NCI-H510A (cell line): ENCODE measurements around the gene GPC2.
"Not testable (repeated sequence)": the region's sequence is repeated elsewhere in the genome, so short reads cannot be mapped to it uniquely, and the experiment has no call there.

Experiments
- DNase-seq: peaks from one replicate; lab custom pipeline; 2025; lab: John Stamatoyannopoulos, UW

Gene GPC2

DNA sequence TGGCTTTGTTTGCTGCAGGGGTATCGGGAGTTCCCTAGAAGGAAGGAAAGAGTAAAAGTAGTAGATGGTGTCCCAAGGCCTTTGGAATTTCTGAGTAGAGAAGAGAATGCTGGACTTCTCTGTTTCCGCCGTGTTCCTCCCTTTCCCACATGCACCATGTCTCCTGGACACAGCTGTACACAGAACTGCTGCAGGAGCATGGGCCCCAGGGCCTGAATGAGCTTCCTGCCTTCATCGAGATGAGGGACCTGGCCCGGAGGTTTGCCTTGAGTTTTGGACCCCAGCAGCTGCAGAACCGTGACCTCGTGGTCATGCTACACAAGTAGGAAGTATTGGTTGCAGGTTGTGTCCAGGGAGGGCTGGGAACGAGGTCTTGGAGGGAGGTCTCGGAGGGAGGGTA is 27.3 kb upstream of the GPC2 start:
- DNase-seq: no peak

GRCh38 chr7:100200693-100201092 is 23.5 kb upstream of the GPC2 start:
- no peak for DNase-seq

- DNase-seq: no peak
Observed at GRCh38 chr7:100198266-100198665, 21.1 kb upstream of the GPC2 start.

- not testable (repeated sequence) for DNase-seq
Observed at GRCh38 chr7:100195901-100196322, 18.7 kb upstream of the GPC2 start.

GRCh38 chr7:100195222-100195621 is 18.0 kb upstream of the GPC2 start:
- DNase-seq: no peak

GRCh38 chr7:100192969-100193368 is 15.8 kb upstream of the GPC2 start:
- DNase-seq: no peak

- DNase-seq: not testable (repeated sequence)
Observed at GRCh38 chr7:100192281-100192862, 15.2 kb upstream of the GPC2 start.

GRCh38 chr7:100191775-100192174 is 14.6 kb upstream of the GPC2 start:
- no peak for DNase-seq

DNA sequence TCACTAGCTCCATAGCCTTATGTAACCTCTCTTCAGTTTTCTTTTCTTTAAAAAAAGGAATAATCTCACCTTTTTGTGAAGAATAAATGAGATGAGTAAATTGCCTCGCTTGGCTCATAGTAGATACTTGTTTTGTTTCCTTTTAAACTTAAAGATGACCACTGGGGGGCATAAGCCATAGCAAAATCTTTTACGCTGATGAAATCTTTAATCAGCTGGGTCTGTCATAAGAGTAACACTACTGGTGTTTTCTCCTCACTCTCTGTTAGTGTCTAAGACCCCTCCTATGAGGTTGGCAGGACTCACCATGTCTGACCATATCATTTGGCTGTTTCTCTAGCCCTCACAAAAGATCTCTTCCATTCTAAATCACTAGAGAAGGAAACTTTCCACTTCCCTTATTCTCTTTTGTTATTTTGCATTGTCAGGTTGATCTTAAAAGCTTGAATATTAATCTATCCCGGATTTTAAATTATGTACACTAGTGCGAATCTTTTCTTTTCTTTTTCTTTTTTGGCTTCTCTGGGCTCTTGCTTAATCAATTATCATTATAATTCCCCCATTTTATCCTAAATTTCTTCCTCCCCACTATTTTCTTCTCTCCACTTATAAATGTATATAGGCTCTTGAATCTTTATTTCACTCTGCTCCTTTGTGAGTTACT is 13.0 kb upstream of the GPC2 start:
- no peak for DNase-seq

- no peak for DNase-seq
Observed at GRCh38 chr7:100189061-100189460, 11.9 kb upstream of the GPC2 start.

DNA sequence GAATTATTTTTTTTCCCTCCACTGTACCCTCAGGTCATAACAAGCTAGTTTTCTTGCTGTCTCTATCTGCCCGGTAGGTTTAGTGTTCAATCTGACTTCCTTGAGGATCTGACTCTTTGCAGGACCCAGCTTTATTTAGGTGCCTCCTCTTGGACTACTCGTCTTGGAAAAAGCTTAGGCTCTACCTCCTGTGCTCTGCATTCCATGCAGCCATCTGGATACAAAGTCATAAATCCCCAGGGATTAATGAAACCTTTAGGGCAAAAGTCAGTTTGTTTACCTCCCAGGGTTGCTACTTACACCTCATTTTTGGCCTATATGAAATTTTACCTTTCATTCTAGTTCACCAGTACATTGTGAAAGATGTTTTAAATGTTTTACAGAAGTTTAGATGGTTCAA is 8.5 kb upstream of the GPC2 start:
- no peak for DNase-seq

DNA sequence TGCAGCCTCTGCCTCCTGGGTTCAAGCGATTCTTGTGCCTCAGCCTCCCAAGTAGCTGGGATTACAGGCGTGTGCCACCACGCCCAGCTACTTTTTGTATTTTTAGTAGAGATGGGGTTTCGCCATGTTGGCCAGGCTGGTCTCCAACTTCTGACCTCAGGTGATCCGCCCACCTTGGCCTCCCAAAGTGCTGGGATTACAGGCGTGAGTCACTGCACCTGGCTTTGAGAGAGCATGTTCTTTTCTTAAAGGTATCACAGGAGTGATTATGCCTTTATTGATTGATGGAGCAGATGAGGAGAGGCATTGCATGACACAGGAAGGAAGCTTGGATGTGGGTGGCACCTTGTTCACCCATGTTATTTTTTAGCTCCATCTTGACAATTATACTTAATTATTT is 5.9 kb upstream of the GPC2 start:
- DNase-seq: not testable (repeated sequence)

DNA sequence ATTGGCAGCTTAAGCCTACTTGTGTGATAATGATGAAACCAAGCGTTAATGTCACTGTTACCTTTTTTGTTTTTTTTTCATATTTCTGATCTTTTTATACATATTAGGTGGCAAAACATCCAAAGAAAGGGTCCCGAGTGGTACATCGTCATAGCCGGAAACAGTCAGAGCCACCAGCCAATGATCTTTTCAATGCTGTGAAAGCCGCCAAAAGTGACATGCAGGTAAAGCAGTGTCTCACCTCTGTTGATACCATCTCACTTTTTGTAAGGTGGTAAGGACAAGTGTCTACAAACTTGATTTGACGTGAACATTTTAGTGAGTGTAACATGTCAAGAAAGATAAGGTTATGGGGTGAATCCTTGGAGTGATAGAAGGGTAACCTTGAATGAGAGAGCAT is 5.4 kb upstream of the GPC2 start:
- not testable (repeated sequence) for DNase-seq

GRCh38 chr7:100180084-100180483 is 2.9 kb upstream of the GPC2 start:
- not testable (repeated sequence) for DNase-seq

DNA sequence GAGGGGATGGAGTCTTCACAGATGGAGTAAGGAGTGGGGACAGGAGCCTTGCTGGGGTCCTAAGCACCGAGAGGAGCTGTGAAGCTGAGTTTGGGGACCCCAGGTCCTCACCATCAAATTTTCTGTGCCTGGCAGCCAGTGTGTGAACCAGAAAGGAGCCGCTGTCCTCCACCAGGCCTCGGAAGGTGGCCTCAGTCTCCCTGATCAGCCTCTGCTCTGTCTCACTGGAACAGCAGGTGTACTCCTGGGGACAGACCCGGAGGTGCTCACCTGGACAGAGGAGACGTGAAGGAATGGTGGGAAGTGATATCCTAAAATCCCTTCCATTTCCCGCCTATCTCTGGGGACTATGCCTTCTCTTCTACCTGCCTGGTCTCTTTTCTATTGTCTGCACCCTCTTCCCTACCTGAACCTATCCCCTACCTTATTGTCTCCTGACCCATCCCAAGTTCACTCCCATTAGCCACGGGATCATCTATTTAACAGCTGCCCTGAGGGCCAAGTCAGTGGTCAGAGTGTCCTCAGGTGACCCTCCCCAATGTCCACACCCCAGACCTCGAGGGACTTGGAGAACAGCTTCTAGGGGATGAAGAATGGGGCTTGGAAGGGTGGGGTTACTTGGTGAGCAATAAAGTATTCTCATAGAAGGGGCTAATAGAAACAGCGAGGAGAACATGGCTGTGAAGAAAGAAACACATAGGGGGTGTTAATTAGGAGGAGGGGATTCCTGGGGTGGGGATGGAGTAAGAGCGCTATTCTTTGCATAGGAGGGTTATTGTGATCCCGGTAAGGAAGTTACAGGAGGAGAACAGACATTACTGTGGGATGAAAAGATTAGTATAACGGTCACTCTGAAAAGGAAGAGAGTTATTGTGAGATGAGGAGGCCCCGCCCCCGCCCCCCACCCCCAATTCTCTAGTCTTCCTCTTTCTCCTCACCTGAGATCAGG is 811 bp downstream of the GPC2 start:
- DNase-seq: no peak

GRCh38 chr7:100175296-100175935 is 1.8 kb downstream of the GPC2 start:
- DNase-seq: no peak

DNA sequence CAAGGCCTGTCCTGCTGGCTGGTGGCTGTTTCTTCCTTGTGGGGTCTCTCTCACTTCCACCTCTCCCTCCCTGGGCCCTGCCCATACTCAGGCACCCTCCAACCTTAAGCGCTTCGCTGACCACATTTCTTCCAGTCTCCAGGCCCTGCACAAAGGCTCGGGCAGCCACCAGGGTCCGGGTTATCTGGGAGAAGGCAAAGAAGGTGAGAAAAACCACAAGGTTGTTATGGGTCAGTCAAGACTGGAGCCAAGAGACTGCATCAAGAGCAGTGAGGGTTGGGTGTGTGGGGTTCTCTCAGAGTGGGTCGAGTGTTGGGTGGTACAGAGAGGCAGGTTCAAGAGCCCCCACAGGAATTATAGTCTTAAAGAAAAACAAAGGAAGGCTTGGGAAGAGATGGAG is 2.6 kb downstream of the GPC2 start:
- DNase-seq: no peak

DNA sequence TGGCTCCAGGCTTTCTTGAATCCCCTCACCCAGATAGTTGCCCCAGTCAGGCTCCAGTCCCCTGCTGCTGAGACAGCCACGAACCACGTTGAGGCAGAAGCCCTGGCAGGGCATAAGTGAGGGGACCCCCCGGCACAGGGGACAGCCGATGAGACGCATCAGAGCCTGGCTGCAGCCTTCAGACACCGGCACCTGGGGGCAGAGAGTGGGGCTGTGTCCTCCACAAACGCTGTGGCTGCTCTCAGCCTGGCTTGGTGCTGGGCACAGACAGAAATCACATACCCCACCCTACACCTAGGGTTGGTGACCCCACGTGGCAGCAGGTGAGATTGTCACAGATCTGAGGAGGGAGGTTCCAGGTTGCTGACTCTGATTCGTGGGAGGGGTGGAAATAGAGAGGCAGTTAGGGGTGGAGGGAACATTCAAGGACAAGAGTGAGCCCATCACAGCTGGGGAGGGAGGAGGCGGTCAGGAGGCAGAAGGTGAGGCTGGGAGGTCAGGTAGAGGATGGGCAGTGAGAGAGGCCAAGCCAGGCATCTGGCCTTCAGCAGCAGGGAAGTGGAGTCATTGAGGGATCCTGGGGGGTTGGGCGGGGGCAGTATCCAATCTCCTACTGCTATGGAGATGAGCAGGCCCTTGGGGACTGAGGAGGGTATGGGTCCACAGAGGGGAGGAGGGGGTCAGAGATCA is 3.2 kb downstream of the GPC2 start:
- no peak for DNase-seq

- DNase-seq: no peak
Observed at GRCh38 chr7:100171840-100172239, 5.3 kb downstream of the GPC2 start.

DNA sequence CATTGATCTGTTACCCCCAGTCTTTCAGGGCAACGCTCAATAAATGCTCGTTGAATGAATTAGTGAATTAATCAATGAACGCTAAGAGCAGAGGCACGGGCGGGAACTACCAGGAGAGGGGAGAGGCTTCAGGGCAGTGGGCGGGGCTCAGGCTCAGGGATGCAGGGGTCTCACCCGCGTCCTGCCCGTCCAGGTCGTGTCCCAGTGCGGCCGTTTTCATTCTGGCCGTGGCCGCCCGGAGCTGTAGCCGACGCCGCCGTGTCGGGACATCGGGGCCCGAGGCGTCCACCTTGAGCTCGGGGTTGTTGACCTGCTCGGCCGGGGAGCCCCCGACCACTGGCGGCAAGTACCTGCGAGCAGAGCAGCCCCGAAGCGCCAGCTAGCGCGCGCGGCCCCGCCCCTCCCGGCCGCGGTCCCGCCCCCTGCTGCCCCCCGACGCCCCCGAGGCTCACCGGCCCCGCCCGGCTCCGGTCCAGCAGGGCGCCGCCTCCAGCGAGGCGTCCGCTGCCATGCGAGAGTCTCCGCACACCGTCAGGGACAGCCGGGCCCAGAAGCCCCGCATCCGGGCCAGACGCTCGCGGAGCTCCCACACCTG is 6.0 kb downstream of the GPC2 start:
- no peak for DNase-seq

- DNase-seq: no peak
Observed at GRCh38 chr7:100170101-100170897, 6.9 kb downstream of the GPC2 start.
